SK-N-MC (cell line): ENCODE measurements around the gene ULK2.

Source experiments
- DNase-seq: peaks from one replicate; pipeline ENCODE4 v3.0.0-alpha.2; 2011; ENCODE audit warnings: low read depth, low spot score
- H3K27ac ChIP-seq: fragments of 200-600 bp; sonication (generic); 2 replicates; pipeline ENCODE4 v1.5.1; 2016; ENCODE audit warnings: mixed run types
- H3K36me3 ChIP-seq: fragments of 200-600 bp; sonication (generic); 2 replicates; pipeline ENCODE4 v1.6.1; 2017; ENCODE audit warnings: antibody characterized with exemption, low read length, mixed read lengths; ENCODE audit not compliant: insufficient read depth
- H3K4me3 ChIP-seq: fragments of 200-600 bp; sonication (generic); 2 replicates; pipeline ENCODE4 v1.5.1; 2016
- H3K9ac ChIP-seq: fragments of 200-600 bp; sonication (generic); 2 replicates; pipeline ENCODE4 v1.8.0; 2017; ENCODE audit warnings: mixed run types, mixed read lengths; ENCODE audit not compliant: insufficient read length
- H3K9me3 ChIP-seq: fragments of 200-600 bp; sonication (generic); 2 replicates; pipeline ENCODE4 v1.6.1; 2017; ENCODE audit warnings: low read depth, mild to moderate bottlenecking, antibody characterized with exemption, low read length, moderate library complexity, mixed read lengths
- EZH2 ChIP-seq: fragments of 200-600 bp; sonication (generic); IDR thresholded peaks from one replicate; pipeline ENCODE4 v1.6.1; 2017; ENCODE audit warnings: antibody characterized with exemption
- FOXP2 ChIP-seq: optimal IDR thresholded peaks from 2 replicates; pipeline ENCODE3; 2011; ENCODE audit warnings: mild to moderate bottlenecking, moderate library complexity; ENCODE audit not compliant: insufficient read depth; ENCODE audit errors: extremely low read length, control extremely low read depth
- POLR2AphosphoS5 ChIP-seq: IDR thresholded peaks from 2 replicates; pipeline ENCODE4 v1.6.1; 2012; ENCODE audit warnings: mild to moderate bottlenecking, low read depth, low read length, borderline replicate concordance

The ULK2 gene

DNA sequence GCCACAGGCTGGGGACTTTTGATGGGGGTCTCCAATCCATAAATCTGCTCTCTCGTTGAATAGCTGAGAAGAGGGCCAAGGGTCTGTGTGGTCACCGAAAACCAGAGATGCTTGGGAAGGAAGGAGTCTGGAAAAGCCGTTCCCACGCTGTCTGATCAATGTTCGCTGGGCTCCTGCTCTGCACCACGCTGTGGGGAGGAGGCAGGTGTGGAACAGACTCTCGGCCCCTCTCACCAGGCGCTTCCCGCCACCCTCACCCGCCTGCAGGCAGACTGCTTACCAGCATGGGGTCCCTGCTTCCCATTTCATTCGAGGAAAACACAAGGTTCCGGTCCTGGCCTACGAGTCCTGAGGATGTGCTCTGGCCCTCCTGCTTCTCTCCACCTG is 118.9 kb downstream of the ULK2 start:
- no peak overlapping the region for H3K4me3 ChIP-seq
- H3K36me3 ChIP-seq: no peaks in the 10 kb centered on the region
- no peak for DNase-seq
- no peaks in the 10 kb centered on the region for H3K9me3 ChIP-seq
- H3K9ac ChIP-seq: no peak overlapping the region
- no peak for TF ChIP-seq POLR2AphosphoS5
- TF ChIP-seq FOXP2: no peak
- no peak for TF ChIP-seq EZH2
- H3K27ac ChIP-seq: no peak overlapping the region

- Histone ChIP-seq H3K4me3 (no peak within 1 kb of the TSS), H3K27ac (no peak within 1 kb of the TSS), H3K9me3 (no peaks in the 10 kb centered on the region), H3K36me3 (no peaks in the 10 kb centered on the region), H3K9ac (no peak within 1 kb of the TSS)
- no peak for DNase-seq
- TF ChIP-seq POLR2AphosphoS5: no peak
- TF ChIP-seq EZH2: no peak
- TF ChIP-seq FOXP2: no peak
Measured at GRCh38 chr17:19747829-19748806, 119.6 kb downstream of the ULK2 start, which contains the start of gene ALDH3A1. TSS of gene ALDH3A1 (minus strand) at chr17:19748298. CDS start at chr17:19745129, 3,169 bp downstream.

- H3K4me3 ChIP-seq: no peak overlapping the region
- H3K27ac ChIP-seq: no peak overlapping the region
- TF ChIP-seq EZH2 (no peak), FOXP2 (no peak), POLR2AphosphoS5 (no peak)
- DNase-seq: no peak
- H3K9ac ChIP-seq: no peak overlapping the region
- H3K36me3 ChIP-seq: no peaks in the 10 kb centered on the region
- no peaks in the 10 kb centered on the region for H3K9me3 ChIP-seq
Measured at GRCh38 chr17:19747159-19747719, 120.5 kb downstream of the ULK2 start.

DNA sequence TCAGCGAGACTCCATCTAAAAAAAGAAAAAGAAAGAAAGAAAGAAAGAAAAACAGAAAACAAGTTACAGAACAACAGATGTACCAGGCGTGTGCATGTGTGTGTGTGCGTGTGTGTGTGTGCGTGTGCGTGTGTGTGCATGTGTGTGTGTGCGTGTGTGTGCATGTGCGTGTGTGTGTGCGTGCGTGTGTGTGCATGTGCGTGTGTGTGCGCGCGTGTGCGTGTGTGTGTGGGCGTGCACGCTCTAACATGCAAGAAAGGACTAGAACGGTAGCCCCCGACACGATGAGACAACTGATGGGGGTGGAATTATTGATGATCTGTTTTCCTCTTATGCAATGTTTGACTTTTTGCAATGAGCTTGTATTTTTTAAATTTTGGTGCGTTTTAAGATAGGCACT is 121.2 kb downstream of the ULK2 start:
- Histone ChIP-seq H3K4me3 (no peak overlapping the region), H3K27ac (no peak overlapping the region), H3K9me3 (no peaks in the 10 kb centered on the region), H3K36me3 (no peaks in the 10 kb centered on the region), H3K9ac (no peak overlapping the region)
- no peak for DNase-seq
- TF ChIP-seq EZH2: no peak
- no peak for TF ChIP-seq FOXP2

GRCh38 chr17:19744922-19745757 is 122.6 kb downstream of the ULK2 start:
- Histone ChIP-seq H3K9me3 (no peaks in the 10 kb centered on the region), H3K4me3 (no peak overlapping the region), H3K27ac (no peak overlapping the region), H3K9ac (no peak overlapping the region), H3K36me3 (no peaks in the 10 kb centered on the region)
- no peak for TF ChIP-seq POLR2AphosphoS5
- TF ChIP-seq FOXP2: no peak
- TF ChIP-seq EZH2: no peak
- DNase-seq: no peak

- H3K9me3 ChIP-seq: no peaks in the 10 kb centered on the region
- no peak overlapping the region for H3K4me3 ChIP-seq
- TF ChIP-seq FOXP2 (no peak), POLR2AphosphoS5 (no peak), EZH2 (no peak)
- no peak overlapping the region for H3K9ac ChIP-seq
- DNase-seq: no peak
- H3K27ac ChIP-seq: no peak overlapping the region
- H3K36me3 ChIP-seq: no peaks in the 10 kb centered on the region
Measured at GRCh38 chr17:19744492-19744891, 123.2 kb downstream of the ULK2 start.

DNA sequence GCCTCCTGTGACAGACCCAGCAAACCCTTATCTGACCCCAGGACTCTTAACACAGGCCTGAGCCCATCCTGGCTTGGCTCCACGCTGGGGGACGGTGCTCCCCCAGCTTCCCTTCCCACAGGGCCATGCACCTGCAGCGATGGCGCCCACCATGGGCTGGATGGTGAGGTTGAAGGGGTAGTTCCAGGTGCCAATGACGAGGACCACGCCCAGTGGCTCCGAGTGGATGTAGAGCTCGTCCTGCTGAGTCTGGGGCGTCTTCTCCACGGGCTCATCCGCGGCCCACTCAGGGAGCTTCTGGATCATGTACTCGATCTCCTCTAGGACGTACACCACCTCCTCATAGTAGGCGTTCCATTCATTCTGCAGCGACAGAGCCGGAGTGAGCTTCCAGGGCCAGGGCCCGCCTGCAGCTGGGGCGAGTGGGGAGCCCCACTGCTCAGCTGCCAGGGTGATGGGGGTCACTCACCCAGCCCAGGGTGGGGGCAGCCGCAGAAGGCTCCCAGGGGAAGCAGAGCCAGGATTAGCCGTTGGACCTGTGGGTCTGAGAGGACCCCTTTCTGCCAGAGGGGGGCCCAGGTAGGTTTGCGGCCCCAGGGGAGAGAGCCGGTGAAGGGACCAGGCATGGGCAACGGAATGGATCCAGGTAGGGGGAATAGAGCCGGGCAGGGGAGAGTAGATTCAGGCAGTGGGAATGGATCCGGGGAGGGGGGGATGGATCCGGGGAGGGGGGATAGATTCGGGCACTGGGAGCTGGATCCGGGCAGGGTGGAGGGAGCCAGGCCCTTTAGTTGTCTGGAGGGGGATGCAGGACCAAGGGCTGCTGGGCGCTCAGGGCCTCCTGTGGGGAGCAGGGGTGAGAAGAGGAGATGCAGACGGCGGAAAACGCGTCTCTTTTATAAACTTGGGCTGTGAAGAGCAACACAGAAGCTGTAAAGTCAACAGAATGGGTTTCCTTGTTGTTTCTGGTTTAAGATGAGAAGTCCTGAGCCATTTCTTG is 124.3 kb downstream of the ULK2 start:
- no peak overlapping the region for H3K4me3 ChIP-seq
- no peak overlapping the region for H3K9ac ChIP-seq
- DNase-seq: no peak
- H3K9me3 ChIP-seq: no peaks in the 10 kb centered on the region
- H3K36me3 ChIP-seq: no peaks in the 10 kb centered on the region
- no peak overlapping the region for H3K27ac ChIP-seq
- TF ChIP-seq EZH2: no peak
- no peak for TF ChIP-seq POLR2AphosphoS5
- no peak for TF ChIP-seq FOXP2
